Osteocyte (in vitro differentiated cells): Measurements from ENCODE around the gene PLCB1. TPM values are rescaled to one million over a fixed set of nuclear protein-coding genes. Genes with fewer than 3 reads are reported as not detected.

Experiments used
- DNase-seq: peaks from one replicate; pipeline ENCODE4 v3.0.0; 2021; ENCODE audit warnings: mixed read lengths; ENCODE audit not compliant: unreplicated experiment; ENCODE audit errors: extremely low spot score
- H3K27ac Mint-ChIP-seq: one replicate; pipeline ENCODE4 v1.8.0; 2021; ENCODE audit warnings: mild to moderate bottlenecking, mixed read lengths; ENCODE audit not compliant: unreplicated experiment
- H3K27me3 Mint-ChIP-seq: one replicate; pipeline ENCODE4 v1.8.0; 2021; ENCODE audit warnings: mixed read lengths; ENCODE audit not compliant: unreplicated experiment
- H3K36me3 Mint-ChIP-seq: one replicate; pipeline ENCODE4 v1.8.0; 2021; ENCODE audit warnings: mixed read lengths; ENCODE audit not compliant: unreplicated experiment
- H3K4me1 Mint-ChIP-seq: one replicate; pipeline ENCODE4 v1.8.0; 2021; ENCODE audit warnings: mixed read lengths; ENCODE audit not compliant: unreplicated experiment
- H3K4me3 Mint-ChIP-seq: one replicate; pipeline ENCODE4 v1.8.0; 2021; ENCODE audit warnings: mild to moderate bottlenecking, moderate library complexity, mixed read lengths; ENCODE audit not compliant: unreplicated experiment
- H3K9me3 Mint-ChIP-seq: one replicate; pipeline ENCODE4 v1.8.0; 2021; ENCODE audit warnings: mixed read lengths; ENCODE audit not compliant: unreplicated experiment
- total RNA-seq: library from RNA; stranded (reverse); gene quantifications from 2 replicates; pipeline ENCODE4 v1.2.1, GENCODE V29; 2021
- TF ChIP-seq, protein P1 (sequence below): fragments of 200-600 bp; sonication (generic); IDR thresholded peaks from 2 replicates; pipeline ENCODE4 v1.5.0; 2021; ENCODE audit warnings: antibody characterized with exemption, mild to moderate bottlenecking, moderate library complexity

PLCB1 gene
- total RNA-seq, 1 donor from 2014 or later: 33.3 TPM

DNA sequence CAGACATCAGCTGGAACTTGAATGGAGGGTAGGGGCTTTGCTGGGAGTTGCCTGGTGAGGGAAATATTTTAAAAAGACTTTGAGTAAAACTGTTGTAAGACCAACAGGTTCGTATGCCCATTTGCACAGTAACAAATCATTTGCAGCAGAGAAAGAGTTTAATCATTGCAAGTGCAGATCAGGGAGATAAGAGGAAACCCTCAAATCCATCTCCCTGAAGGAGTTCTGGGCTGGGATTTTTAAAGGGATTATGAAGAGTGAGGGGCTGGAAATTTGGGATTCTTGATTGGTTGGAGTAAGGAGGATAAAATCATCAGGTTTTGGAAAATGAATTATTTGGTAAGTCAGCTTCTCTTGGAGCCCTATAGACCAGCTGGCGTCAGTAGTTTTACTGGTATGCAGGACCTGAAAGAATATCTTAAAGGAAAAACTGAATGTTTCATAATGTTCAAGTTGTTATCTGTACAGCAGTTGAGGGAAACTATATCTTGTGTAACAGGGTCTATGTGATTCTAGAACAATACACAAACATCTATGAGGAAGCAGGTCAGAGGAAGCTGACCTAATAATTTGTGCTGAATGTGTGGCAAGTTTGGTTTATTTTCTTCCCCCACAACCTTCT lies 295.5 kb downstream of the PLCB1 start:
- DNase-seq: no peak
- Mint-ChIP-seq H3K4me3 (no peak overlapping the region), H3K4me1 (peaks cover 14% of the 10 kb centered on the region), H3K27me3 (no peaks in the 10 kb centered on the region), H3K36me3 (no peaks in the 10 kb centered on the region), H3K9me3 (no peaks in the 10 kb centered on the region), H3K27ac (no peak overlapping the region)
- TF ChIP-seq, protein P1, sequence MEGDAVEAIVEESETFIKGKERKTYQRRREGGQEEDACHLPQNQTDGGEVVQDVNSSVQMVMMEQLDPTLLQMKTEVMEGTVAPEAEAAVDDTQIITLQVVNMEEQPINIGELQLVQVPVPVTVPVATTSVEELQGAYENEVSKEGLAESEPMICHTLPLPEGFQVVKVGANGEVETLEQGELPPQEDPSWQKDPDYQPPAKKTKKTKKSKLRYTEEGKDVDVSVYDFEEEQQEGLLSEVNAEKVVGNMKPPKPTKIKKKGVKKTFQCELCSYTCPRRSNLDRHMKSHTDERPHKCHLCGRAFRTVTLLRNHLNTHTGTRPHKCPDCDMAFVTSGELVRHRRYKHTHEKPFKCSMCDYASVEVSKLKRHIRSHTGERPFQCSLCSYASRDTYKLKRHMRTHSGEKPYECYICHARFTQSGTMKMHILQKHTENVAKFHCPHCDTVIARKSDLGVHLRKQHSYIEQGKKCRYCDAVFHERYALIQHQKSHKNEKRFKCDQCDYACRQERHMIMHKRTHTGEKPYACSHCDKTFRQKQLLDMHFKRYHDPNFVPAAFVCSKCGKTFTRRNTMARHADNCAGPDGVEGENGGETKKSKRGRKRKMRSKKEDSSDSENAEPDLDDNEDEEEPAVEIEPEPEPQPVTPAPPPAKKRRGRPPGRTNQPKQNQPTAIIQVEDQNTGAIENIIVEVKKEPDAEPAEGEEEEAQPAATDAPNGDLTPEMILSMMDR: no peak

DNA sequence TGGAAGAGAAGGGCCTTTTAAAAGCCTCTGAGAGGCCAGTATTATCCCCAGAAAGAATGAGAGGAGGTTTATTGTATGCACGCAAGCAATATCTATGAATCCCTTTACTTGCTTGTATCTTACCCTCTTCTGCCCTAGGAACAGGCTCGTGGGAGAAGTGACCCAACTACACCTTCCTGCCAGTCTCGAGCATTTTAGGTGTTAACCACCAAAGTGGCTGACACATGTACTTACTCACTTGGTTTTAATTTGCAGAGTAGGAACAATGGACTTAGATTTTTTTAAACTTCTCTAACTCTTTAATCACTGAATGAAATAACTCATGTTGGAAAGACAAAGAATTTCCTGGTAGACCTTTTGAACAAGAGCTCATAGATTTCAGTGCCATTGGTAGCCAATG lies 296.9 kb downstream of the PLCB1 start:
- no peak overlapping the region for H3K4me3 Mint-ChIP-seq
- TF ChIP-seq, protein P1: no peak
- no peaks in the 10 kb centered on the region for H3K27me3 Mint-ChIP-seq
- H3K9me3 Mint-ChIP-seq: no peaks in the 10 kb centered on the region
- no peaks in the 10 kb centered on the region for H3K36me3 Mint-ChIP-seq
- H3K4me1 Mint-ChIP-seq: peaks cover 18% of the 10 kb centered on the region
- no peak for DNase-seq
- H3K27ac Mint-ChIP-seq: no peak overlapping the region

DNA sequence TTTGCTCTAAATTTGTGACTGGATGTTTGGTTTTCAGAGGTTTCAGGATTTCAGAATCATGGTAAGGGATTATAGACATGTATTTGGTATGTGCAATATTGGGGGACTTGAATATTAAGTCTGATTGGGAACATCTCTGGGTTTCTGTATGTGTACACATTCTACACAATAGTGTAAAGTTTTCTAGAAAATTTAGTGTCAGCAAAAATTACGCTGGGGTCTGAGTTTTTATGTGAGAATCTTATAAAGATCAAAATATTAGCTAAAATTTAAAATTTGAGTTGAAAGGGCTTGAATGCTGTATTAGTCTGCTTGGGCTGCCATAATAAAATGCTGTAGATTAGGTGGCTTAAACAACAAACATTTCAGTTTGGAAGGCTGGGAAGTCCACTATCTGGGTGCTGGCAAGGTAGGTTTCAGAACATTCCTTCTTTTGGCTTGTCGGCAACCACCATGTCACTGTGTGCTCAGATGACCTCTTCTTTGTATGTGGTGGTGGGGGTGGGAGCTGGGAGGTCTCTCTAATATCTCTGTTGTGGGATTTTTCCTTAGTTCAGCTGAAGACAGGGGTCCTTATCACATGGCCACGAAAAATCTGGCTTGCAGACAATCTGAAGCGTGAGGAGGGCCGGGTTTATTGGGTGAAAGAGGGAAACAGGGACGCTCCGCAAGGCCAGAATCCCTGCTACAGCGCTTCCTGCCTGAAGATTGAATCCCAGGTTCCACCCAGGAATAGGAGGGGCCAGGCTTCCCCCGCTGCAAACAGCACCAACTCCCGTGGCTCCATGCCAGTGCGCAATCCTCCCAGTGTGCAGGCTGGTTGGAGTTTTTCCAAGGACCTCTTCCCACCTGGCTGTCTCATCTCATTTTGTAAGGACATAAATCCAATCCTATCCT lies 299.7 kb downstream of the PLCB1 start:
- TF ChIP-seq, protein P1: no peak
- H3K27ac Mint-ChIP-seq: peak overlapping the region; percentile 2
- peaks cover 16% of the 10 kb centered on the region for H3K4me1 Mint-ChIP-seq
- H3K9me3 Mint-ChIP-seq: no peaks in the 10 kb centered on the region
- no peak overlapping the region for H3K4me3 Mint-ChIP-seq
- no peaks in the 10 kb centered on the region for H3K36me3 Mint-ChIP-seq
- H3K27me3 Mint-ChIP-seq: no peaks in the 10 kb centered on the region
- no peak for DNase-seq

DNA sequence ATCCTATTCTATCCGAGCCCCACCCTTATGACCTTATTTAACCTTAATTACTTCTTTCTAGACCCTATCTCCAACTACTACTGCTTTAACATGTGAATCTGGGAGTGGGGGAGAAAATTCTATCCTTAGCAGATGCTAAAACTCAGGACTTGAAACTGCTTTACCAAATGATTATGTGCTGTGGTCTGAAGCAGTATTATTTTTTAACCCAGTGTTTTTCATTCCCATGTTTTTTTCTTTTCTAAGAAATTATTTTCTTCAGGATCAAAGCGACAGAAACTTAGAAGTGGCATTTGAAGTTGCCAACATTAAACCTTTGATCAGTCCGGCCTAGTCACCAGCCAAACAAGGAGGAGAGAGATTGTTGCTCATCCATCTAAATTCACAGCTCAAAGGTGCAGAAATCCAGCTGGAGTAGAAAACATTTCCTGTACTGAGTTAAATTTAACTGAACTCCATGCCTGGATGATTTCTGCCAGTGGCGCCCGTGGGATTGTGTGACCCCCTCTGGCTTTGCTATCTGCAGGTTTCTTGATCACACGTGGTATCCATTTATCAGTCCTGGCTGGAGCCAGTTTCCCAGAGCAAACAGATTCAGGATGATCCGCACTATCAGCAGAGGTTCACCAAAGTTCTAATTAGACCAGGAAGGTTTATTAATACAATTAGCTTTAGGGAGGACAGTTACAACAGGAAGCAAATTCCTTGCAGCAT lies 300.5 kb downstream of the PLCB1 start:
- Mint-ChIP-seq H3K27me3 (no peaks in the 10 kb centered on the region), H3K27ac (peak overlapping the region; percentile 18), H3K36me3 (no peaks in the 10 kb centered on the region), H3K9me3 (no peaks in the 10 kb centered on the region), H3K4me3 (no peak overlapping the region), H3K4me1 (peaks cover 16% of the 10 kb centered on the region)
- DNase-seq: no peak
- TF ChIP-seq, protein P1: no peak

DNA sequence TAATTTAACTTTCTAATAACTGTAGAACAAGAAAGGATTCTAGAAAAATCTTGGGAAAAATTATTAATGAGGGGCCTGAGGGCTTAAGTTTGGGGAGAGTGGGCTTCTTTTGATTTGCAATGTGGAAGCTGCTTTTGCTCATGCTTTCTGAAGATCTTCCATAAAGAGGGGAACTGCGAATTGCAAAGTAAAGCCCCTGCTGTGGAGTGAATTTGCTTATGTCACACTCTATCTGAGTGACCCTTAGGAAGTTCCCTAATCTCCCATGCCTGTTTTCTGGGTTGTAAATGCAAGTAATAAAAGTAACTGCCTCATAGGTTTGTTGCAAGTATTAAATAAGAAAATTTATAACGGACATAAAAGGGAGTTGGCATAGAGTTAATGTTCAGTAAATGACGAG lies 301.2 kb downstream of the PLCB1 start:
- Mint-ChIP-seq H3K9me3 (no peaks in the 10 kb centered on the region), H3K27ac (peak overlapping the region; percentile 18), H3K4me3 (no peak overlapping the region), H3K36me3 (no peaks in the 10 kb centered on the region), H3K4me1 (peaks cover 16% of the 10 kb centered on the region), H3K27me3 (no peaks in the 10 kb centered on the region)
- TF ChIP-seq, protein P1: no peak
- no peak for DNase-seq
